T-helper 1 cell treated with Interleukin-12 subunit alpha and Interleukin-12 subunit beta and Interleukin-4 antibody, amounts not matched to agents 30 ng/mL and 1 ng/mL, for 36 hours (primary cell): ENCODE data around the gene CA12. TPM values are rescaled to one million over a fixed set of nuclear protein-coding genes. Genes with fewer than 3 reads are reported as not detected.
"Not testable (repeated sequence)": the region's sequence is repeated elsewhere in the genome, so short reads cannot be mapped to it uniquely, and the experiment has no call there.

ENCODE experiments used
- intact Hi-C: fragments of 100-400 bp; cut with micrococcal nuclease; formaldehyde crosslinking; loops from one replicate; pipeline ENCODE4 v1.15.1; 2024
- total RNA-seq: library from RNA; stranded (reverse); gene quantifications from 2 replicates; pipeline ENCODE4 v1.2.3, GENCODE V29; 2022

The CA12 gene
- not detected in 2 replicates for total RNA-seq

GRCh38 chr15:63381301-63382204 is at the start of gene CA12:
Gene CA12, minus strand, starts transcription at chr15:63381846. Its CDS starts 126 bp downstream, at chr15:63381720.
- intact Hi-C loops, result no loop called here

- intact Hi-C loops, result no loop called here
Observed at GRCh38 chr15:63430766-63431451, 49.3 kb upstream of the CA12 start.

DNA sequence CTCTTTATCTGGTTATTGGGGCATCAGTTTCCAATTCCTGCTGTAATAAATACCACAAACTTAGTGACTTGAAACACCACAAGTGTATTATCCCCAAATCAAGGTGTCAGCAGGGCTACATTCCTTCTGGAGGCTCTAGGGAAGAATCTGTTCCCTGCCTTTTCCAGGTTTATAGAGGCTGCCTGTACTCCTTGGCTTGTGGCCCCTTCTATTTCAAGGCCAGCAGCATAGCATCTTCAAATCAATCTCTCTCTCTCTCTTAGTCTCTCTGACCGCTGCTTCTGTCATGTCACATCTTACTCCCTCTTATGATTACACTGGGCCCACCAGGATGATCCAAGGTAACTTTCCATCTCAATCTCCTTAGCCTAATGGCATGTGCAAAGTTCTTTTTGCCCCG is 44.9 kb upstream of the CA12 start:
- intact Hi-C loops, result no loop called here

GRCh38 chr15:63425426-63425985 is 43.9 kb upstream of the CA12 start:
- intact Hi-C loops, result no loop called here

DNA sequence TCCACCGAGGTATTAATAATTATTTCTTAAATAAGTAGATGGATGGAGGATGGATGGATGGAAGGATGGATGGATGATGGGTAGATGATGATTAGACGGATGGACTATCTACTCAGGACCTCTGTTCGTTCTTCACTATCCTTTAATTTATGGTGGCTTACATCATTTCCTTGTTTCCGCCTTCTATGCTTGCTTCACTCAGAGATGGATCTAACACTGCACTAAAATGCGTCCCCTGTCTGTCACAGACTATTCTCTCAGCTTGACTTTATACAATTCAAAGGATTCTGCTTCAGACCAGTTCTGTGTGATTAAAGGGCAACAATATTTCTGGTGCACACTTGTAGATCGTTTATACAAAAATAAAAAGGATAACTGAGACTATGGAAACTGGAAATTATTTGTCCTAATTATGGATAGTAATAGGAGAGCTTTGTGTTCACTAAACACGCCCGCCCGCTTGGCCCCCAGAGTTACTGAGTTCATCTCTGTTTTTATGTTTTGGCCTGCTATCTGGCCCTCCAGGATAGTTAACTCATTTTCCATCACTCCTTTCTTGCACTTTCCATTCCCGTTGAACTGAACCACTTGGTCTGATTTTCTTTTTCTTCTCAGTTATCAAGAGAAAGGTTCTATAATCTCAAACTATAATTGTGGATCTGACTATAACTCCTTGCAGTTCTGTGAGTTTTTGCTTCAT is 41.4 kb upstream of the CA12 start:
- intact Hi-C loops, result no loop called here

GRCh38 chr15:63421433-63421832 is 39.8 kb upstream of the CA12 start:
- intact Hi-C loops, result no loop called here

DNA sequence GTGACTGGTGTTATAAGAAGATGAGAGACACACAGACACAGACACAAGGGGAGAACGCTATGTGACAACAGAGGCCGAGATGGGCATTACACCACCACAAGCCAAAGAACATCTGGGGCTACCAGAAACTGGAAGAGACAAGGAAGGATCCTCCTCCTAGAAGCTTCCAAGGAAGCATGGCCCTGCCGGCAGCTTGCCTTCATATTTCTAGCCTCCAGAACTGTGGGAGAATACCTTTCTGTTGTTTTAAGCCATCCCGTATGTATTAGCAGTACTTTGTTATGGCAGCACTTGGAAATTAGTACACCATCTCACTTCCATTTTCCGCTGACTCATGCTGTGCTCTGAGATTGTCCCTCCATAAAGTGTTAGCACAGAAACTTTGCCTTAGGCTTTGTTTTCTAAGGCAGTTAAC is 38.7 kb upstream of the CA12 start:
- intact Hi-C loops, result no loop called here

GRCh38 chr15:63418811-63419210 is 37.2 kb upstream of the CA12 start:
- intact Hi-C loops, result no loop called here

DNA sequence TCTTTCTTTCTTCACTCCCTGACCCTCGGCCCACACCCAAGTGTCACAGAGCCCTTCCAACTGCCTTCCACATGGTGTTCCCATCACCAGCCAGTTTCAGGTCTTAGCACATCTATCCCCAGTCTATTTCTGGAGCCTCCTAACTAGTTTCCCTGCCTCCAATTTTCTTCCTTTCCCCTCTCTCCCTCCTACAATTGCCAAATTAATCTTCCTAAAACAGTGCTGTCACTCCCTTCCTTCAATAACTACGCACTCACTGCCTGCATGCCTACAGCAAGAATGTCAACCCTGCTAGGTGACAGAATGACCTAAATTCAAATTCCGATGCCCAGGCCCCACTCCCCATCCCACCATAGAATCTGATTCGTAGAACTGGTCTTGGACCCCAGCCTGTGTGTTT is 36.1 kb upstream of the CA12 start:
- intact Hi-C loops, result no loop called here

DNA sequence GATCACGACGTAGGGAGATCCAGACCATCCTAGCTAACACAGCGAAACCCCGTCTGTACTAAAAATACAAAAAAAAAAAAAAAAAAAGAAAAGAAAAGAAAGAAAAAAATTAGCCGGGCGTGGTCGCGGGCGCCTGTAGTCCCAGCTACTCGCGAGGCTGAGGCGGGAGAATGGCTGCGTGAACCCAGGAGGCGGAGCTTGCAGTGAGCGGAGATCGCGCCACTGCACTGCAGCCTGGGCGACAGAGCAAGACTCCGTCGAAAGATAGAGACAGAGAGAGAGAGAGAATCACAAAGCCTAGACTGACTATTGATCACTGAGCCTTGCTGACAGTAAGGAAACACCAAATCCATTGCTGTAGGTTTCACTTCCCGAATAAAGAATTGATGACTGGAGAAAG is 35.6 kb upstream of the CA12 start:
- intact Hi-C loops, result not testable (repeated sequence)

GRCh38 chr15:63414474-63415120 is 33.0 kb upstream of the CA12 start:
- intact Hi-C loops, result no loop called here

DNA sequence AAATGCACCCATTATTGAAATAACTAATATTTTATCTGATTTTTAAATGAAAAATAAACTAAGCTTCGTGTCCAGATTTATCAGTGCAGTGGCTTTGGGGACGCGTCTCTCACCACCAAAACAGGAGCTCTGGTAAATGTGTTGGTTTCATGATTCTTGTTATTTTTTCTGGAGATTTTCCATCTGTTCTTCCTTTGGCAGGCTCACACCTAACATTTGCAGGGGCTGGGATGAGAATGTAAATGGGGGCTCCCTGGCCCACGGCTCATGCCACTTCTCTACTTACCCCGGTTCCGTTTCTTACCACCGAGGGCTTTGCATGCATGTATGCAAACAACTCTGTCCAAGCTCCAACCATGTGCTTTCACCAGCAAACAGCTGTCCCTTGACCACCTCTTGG is 30.9 kb upstream of the CA12 start:
- intact Hi-C loops, result no loop called here

- intact Hi-C loops, result no loop called here
Observed at GRCh38 chr15:63411866-63412265, 30.2 kb upstream of the CA12 start.

GRCh38 chr15:63409179-63409578 is 27.5 kb upstream of the CA12 start:
- intact Hi-C loops, result no loop called here

DNA sequence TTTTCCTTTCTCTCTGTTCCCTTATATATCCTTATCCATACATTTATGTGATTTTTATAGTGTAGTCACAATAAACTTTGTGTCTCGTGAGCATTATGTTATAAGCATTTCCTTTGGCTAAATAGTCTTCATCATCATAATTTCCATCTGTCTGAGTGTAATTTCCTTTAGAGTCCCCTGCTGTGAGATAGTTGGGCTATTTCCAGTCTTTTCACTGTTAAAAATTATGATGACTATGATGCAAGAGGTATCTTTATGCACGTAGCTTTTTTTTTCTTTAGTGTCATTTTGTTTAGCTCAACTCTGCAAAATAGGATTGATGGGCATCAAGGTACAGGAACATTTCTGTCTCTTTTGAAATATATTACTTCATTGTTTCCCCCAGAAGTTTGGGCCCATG is 26.9 kb upstream of the CA12 start:
- intact Hi-C loops, result no loop called here

DNA sequence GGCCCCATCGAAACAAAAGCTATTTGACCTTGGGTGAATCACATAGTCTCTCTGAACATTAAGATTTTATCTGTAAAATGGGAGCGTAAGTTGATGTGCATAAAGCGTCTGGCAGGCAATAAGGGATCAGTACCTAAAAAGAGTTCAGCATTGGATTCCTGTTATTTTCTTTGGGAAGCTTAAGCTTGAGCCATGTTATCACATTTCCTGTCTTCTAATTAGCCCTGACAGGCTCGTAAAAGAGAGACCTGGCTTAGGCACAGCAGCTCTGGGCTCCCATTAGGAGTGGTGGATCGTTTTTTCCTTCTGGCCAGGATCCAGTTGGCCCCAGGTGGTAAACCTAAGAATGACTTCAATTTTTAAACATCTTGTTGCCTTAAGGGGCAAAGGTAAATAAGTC is 26.0 kb upstream of the CA12 start:
- intact Hi-C loops, result no loop called here

DNA sequence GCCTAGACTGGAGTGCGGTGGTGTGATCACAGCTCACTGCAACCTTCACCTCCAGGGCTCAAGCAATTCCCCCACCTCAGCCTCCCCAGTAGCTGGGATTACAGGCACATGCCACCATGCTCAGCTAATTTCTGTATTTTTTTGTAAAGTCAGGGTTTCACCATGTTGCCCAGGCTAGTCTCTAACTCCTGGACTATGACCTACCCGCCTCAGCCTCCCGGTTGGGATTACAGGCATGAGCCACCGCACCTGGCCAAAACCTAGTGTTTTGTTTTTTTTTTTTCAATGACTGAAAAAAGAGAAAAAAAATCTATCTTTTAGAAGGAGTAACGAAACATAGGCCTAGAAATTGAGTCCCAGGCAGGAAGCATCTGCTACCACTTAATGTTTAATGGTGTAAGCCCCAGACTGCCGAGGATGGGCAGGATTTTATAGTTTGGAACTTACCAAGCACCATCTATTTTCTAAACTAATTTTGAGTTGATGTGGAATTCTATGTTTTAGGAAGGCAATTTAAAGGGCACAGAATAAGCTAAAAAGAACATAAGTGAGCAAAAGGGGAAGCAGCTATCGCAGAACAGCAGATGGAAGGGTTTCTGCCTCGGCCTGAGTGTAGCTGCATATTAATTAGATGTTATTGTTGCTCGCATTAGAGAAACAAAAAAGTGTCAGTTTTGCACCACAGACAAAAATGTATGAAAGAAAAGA is 24.2 kb upstream of the CA12 start:
- intact Hi-C loops, result no loop called here

DNA sequence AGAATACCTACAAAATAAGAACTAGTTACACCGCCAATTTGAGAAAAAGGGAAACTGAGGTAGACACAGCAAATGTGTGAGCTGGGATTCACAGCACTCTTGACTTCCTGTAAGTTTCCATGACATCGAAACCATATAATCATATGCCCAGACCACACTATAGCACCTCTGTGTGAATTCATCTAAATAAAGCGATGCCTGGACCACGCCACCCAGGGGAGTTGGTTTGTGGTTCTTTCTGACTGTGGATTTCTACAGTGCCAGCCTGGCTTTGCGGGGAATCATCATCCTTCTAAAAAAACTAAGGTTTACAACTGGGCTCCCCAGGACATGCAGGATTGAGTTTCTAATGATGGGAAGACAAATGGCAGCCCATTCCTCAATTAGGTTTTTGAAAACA is 23.5 kb upstream of the CA12 start:
- intact Hi-C loops, result no loop called here

DNA sequence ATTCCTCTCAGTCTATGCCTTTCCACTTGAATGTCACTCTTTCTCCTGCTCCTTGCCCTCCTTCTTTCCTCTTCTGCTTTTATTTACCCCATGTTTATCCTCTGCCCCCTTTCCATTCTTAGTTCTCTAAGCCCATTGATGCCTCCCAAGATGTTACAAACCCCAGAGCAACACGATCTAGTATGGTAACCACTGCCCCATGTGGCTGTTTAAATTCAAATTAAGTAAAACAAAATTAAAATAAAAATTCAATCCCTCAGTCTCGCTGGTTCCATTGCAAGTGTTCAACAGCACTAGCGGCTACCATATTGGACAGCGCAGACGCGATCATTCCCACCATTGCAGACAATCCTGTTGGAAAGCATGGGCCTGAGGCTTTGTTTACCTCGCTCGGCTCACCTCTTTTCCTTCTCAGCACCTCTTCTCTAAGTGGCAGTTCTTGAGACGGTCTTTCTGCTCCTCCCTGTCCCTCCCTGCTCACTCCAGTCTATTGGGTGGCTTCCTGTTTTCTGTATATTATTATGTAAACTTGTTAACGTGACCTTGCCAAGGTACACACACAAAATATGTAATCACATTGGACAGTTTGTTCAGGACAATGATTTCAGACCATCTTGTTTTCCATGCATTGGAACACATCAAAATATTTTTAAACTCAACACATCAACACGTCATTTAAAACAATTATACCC is 21.8 kb upstream of the CA12 start:
- intact Hi-C loops, result loop anchor here (1.0 to 5.0 kb wide), 5 partner anchors 115 to 664 kb away; partner anchors contain the start of gene RPS27L
